ENCODE data around the gene TIMP3.

GRCh38 chr22:32876516-32876915, 75.0 kb downstream of the TIMP3 start:
- TF ChIP-seq CTCF (IDR thresholded peaks at IDR 0.05) (no peak), POLR2A (IDR thresholded peaks at IDR 0.05) (no peak), POLR2AphosphoS5 (IDR thresholded peaks at IDR 0.05) (no peak)

Measured in breast epithelium (tissue), 3 donors.